Measurements from ENCODE around the gene RBM34.
"Not testable (repeated sequence)": the region's sequence is repeated elsewhere in the genome, so short reads cannot be mapped to it uniquely, and the experiment has no call there.

Gene RBM34

DNA sequence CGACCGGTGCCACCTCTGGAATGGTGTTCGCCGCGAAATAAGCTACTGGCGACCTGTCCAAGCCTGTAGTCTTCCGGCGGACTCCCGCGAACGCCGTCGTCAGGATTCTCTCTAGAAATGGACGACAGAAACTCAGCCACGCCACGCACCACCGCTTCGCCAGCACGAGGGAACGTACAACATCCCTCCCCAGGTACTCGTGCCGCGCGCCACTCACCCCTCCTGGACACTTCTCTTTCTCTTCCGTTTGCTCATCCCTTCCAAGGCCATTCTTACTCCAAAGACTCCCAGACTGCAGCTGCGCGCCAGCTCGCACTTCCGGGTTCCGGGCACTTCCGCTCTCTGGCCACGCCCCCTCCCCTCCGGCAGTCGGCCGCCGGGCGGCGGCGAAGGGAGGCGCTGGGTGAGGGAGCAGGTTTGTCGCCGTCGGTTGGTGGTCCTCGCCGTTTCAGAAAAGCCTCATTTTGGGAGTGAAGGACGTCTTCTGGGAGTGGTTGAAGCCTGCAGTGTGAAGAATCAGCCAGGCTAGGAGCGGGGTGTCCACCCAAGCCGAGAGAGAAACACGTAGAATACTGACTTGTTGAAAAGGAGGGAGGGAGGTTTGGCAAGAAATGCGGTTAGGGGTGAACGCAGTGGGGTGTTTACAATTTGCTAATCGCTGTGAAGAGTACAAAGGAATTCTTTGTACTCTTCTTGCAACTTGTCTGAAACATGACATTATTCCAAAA lies at the start of gene RBM34:
RBM34 (minus strand) TSS at position 294 of the 728 bp plus-strand sequence; CDS start at position 270, 24 bp downstream.
- peak; percentile 77 for DNase-seq (ENCODE audit: low read depth)

DNA sequence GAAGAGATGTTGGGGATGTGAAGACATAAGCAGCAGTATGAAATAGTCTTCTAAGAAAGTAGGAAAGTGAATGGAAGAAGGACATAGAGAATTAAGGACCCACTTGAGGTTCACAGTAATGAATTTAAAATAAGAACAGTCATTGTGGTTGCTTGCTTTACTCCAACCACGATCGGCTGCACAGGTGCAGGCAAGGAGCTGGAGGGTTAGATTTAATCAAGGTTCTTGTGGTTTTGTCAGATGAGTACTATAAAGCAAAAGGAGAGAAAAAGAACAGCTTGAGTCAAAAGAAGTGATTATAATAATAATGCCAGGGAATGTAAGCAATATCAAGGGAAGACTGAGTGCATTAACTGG lies 46.1 kb upstream of the RBM34 start:
- no peak for DNase-seq (ENCODE audit: low read depth)

DNA sequence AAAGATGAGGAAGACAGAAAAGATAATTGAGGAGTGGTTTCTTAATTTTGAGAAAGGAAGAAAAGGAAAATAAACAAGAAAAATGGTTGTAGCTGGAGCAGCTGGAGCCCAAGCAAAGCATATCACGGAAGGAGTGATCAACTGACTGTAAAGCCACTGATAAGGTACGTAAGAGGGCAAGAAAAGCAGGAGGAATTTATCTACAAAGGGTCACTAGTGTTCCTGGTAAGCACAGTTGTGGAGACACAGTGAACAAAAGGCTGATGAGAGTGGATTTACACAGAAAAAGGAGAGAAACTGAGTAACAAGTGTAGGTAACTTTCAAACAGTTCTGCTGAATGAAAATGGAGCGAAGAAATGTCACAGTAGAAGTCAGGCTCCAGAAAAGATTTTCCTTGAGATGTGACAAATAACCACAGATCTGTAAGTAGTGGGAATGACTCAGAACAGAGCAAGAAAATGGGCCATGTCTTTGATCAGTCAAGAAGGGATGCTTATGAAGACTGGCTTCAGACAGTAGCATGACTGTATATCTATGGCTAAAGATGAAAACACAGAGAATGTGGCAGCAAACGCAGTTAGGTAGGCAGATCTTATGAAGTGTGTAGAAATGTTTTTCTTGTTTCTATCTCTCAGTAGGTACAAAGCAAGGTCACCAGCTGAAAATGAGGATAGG lies 45.6 kb upstream of the RBM34 start:
- DNase-seq (ENCODE audit: low read depth), result peak; percentile 3

GRCh38 chr1:235205687-235206086 lies 44.6 kb upstream of the RBM34 start:
- DNase-seq (ENCODE audit: low read depth), result no peak

GRCh38 chr1:235203428-235203827 lies 42.4 kb upstream of the RBM34 start:
- no peak for DNase-seq (ENCODE audit: low read depth)

- DNase-seq (ENCODE audit: low read depth), result not testable (repeated sequence)
Measured at GRCh38 chr1:235202447-235202846, 41.4 kb upstream of the RBM34 start.

GRCh38 chr1:235199441-235199840 lies 38.4 kb upstream of the RBM34 start:
- peak; percentile 34 for DNase-seq (ENCODE audit: low read depth)

DNA sequence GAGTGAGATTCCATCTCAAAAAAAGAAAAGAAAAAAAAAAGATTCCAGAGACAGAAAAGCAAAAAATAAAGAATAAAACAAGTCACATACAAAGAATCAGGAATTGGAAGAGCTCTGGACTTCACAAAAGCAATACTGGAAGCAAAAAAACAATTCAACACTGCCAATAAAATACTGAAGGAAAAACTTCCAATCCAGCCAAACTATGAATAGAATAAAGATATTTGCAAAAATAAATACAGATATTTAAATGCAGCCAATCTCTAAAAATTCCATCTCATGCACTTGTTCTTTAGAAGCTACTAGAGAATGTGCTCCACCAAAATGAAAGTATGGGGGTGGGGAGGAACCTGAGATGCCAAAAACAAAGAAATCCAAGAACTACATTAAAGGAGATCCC lies 29.4 kb upstream of the RBM34 start:
- no peak for DNase-seq (ENCODE audit: low read depth)

DNA sequence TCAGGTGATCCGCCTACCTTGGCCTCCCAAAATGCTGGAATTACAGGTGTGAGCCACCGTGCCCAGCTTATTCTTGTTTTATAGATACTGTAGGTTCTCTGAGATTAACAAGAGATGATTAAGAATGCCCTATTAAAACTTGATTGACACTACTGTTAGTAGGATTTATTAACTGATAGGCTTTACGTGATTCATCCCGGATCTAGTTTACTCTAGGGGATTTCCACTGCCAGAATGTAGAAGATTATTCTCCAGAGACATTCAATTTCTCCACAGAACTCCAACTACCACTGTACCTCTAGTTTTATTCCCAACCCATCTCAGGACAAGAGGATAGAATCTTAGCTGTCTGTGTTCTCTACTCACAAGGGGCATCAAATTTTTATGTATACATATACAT lies 26.3 kb upstream of the RBM34 start:
- DNase-seq (ENCODE audit: low read depth), result no peak

- no peak for DNase-seq (ENCODE audit: low read depth)
Measured at GRCh38 chr1:235181561-235182245, 20.7 kb upstream of the RBM34 start.

DNA sequence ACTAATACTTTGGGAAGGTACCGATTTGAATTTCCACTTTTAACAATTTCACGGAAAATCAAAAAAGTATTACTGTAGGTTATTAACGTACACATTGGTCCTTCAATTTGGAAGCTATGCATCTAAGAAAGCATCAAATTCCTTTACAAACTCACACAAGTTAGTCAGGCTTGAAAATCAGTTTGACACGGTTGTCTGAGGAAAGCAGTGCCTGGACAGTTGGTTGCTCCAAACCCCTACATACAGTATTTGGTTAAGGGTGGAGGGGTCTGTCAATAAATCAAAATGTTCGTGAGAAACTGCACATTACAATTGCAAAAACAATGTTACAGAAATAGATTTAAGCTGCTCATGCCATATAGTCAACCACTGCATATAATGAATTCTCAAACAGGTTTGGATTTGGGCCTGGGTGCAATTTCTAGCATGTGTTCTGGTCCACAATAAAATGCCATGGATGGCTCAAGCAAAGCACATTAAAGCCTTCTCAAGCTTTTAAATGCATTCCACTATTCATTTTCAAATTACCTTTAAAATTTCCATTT lies 19.9 kb upstream of the RBM34 start:
- DNase-seq (ENCODE audit: low read depth), result no peak

DNA sequence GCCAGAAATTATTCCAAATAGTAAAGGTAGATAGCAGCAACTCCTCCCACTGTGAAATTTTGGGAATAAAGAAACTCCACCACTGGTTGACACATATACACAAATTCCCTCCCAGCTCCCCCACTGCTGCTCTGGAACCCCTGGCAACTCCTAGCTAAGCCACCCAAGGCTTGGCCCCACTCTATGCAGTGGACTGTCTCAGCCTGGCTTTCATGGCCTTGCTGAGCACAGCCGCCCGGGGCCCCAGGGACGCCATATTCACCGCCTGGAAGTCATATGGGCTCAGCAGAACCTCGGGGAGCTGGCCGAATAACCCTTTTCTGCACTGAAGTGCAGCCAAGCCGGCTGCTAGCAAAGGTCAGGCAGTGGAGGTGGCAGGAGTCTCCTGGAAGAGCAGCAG lies 15.4 kb upstream of the RBM34 start:
- DNase-seq (ENCODE audit: low read depth), result no peak

DNA sequence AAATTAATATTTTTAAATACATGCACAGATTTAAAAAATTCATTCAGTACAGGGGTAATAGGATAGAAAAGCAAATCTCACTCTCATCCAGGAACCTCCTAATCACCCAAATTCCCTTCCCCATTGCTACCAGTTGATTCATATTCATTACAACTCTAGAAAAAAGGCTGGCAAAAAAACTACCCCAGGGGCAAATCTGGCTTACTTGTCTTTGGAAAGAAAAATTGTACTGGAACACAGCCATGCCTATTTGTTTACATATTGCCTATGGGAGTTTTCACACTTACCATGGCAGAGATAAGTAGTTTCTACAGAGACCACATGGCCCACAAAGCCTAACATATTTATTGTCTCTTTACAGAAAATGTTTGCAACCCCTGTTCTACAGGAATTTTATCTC lies 8.9 kb upstream of the RBM34 start:
- DNase-seq (ENCODE audit: low read depth), result no peak

- no peak for DNase-seq (ENCODE audit: low read depth)
Measured at GRCh38 chr1:235168375-235168774, 7.3 kb upstream of the RBM34 start.

- no peak for DNase-seq (ENCODE audit: low read depth)
Measured at GRCh38 chr1:235161685-235162327, 756 bp upstream of the RBM34 start.

DNA sequence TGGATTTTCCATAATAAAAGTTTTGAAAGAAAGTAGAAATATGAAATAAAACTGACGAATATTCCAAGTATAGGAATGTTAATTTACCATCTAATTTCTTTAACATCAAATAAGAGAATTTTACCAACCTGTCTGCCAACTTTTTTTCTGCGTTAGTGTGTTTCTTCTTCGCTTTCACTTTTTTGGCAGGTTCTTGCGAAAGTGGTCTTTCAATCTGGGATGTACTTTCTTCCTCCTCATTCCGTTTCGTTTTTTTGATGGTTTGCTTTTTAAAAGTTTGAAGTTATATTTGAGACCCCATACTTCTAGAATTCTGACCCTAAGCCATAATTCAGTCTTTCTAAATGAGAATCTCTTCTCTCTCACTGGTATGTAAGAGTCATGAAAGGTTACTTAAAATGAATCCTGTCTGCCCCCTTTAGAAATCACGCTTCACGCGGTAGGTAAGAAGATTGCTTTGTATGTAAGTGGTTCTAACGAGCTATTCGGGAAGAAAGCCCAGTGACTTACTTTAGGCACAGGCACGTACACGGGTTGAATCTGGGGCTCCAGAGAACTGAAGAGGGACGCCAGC lies 580 bp downstream of the RBM34 start:
- DNase-seq (ENCODE audit: low read depth), result peak; percentile 34

DNA sequence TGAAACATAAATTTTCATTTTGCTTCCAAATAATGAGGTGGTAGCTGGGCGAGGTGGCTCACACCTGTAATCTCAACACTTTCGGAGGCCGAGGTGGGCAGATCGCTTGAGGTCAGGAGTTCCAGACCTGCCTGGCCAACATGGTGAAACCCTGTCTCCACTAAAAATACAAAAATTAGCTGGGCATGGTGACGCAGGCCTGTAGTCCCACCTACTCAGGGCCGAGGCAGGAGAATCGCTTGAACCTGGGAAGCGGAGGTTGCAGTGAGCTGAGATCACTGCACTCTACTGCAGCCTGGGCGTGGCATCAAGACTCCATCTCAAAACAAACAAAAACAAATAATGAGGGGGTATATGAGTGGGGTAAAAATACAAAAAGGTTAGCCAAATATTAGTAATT lies 1.1 kb downstream of the RBM34 start:
- DNase-seq (ENCODE audit: low read depth), result not testable (repeated sequence)

GRCh38 chr1:235159284-235159683 lies 1.8 kb downstream of the RBM34 start:
- DNase-seq (ENCODE audit: low read depth), result not testable (repeated sequence)

- no peak for DNase-seq (ENCODE audit: low read depth)
Measured at GRCh38 chr1:235158680-235159079, 2.4 kb downstream of the RBM34 start.

GRCh38 chr1:235157150-235157549 lies 3.9 kb downstream of the RBM34 start:
- no peak for DNase-seq (ENCODE audit: low read depth)

DNA sequence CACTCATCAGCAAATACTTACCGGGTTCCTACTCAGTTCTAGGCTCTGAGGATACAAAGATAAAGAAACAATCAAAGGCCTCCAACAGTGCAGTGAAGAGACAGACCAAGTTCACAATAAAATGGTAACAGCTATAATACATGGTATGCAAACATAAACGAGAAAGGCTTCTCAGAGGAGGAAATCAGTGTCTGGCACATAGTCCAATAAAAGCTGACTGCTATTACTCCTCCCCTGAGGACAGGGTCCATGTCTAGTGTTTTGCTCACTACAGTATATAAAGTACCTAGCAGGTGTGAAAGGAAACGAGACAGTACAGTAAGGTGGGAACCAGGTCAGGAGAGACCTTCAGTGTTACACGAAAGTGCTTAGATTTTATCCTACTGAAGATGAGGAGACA lies 4.3 kb downstream of the RBM34 start:
- DNase-seq (ENCODE audit: low read depth), result no peak

- DNase-seq (ENCODE audit: low read depth), result no peak
Measured at GRCh38 chr1:235156265-235156664, 4.8 kb downstream of the RBM34 start.
